CD4-positive, CD25-positive, alpha-beta regulatory T cell (primary cell): ENCODE data around the gene SMARCC1. TPM values are rescaled to one million over a fixed set of nuclear protein-coding genes. Genes with fewer than 3 reads are reported as not detected.

Experiments
- ATAC-seq, 2 donors: fragments of 150-1000 bp; cut with Tn5 transposase; one replicate each; pipeline ENCODE4 v1.10.0; 2021; ENCODE audit warnings: low read depth in 2 of 2, moderate number of reproducible peaks in 2 of 2, moderate library complexity in 1 of 2
- DNase-seq, 3 donors: peaks; one replicate each; pipeline versions ENCODE4 v3.0.0 to v3.0.0-alpha.2; 2012 to 2022; ENCODE audit warnings: mixed read lengths in 1 of 3
- H3K27ac ChIP-seq: one replicate; pipeline ENCODE4 v1.7.0; 2013; ENCODE audit warnings: mild to moderate bottlenecking, low read length; ENCODE audit not compliant: insufficient read depth, poor library complexity, severe bottlenecking
- H3K27me3 ChIP-seq: one replicate; pipeline ENCODE4 v1.7.0; 2013; ENCODE audit warnings: low read length; ENCODE audit not compliant: control insufficient read depth, insufficient read depth
- H3K36me3 ChIP-seq: one replicate; pipeline ENCODE4 v1.7.0; 2013; ENCODE audit warnings: mild to moderate bottlenecking, low read length, moderate library complexity; ENCODE audit not compliant: control insufficient read depth, insufficient read depth
- H3K4me1 ChIP-seq: 2 replicates; pipeline ENCODE4 v1.7.0; 2013; ENCODE audit warnings: mild to moderate bottlenecking, low read length; ENCODE audit not compliant: insufficient read depth, control insufficient read depth, poor library complexity, severe bottlenecking
- H3K4me3 ChIP-seq: one replicate; pipeline ENCODE4 v1.7.0; 2013; ENCODE audit warnings: low read depth, mild to moderate bottlenecking, low read length, moderate library complexity
- H3K9me3 ChIP-seq, 2 experiments: 1 replicate in 1 of 2; 2 replicates in 1 of 2; pipeline ENCODE4 v1.7.0; 2013; ENCODE audit warnings: low read length in 2 of 2, mild to moderate bottlenecking in 1 of 2, moderate library complexity in 1 of 2; ENCODE audit not compliant: control insufficient read depth in 2 of 2
- H3K27ac Mint-ChIP-seq, 3 donors: one replicate each; pipeline ENCODE4 v1.8.0; 2020 to 2022; ENCODE audit warnings: mild to moderate bottlenecking in 3 of 3, mixed read lengths in 3 of 3, moderate library complexity in 2 of 3
- H3K27me3 Mint-ChIP-seq: one replicate; pipeline ENCODE4 v1.8.0; 2022; ENCODE audit warnings: mild to moderate bottlenecking, mixed read lengths
- H3K36me3 Mint-ChIP-seq: one replicate; pipeline ENCODE4 v1.8.0; 2020; ENCODE audit warnings: mixed read lengths
- H3K4me1 Mint-ChIP-seq, 4 donors: one replicate each; pipeline ENCODE4 v1.8.0; 2020 to 2022; ENCODE audit warnings: mixed read lengths in 4 of 4, mild to moderate bottlenecking in 1 of 4
- H3K4me3 Mint-ChIP-seq, 4 donors: one replicate each; pipeline ENCODE4 v1.8.0; 2020 to 2022; ENCODE audit warnings: mild to moderate bottlenecking in 4 of 4, mixed read lengths in 4 of 4, moderate library complexity in 3 of 4
- H3K9me3 Mint-ChIP-seq, 7 donors: one replicate each; pipeline ENCODE4 v1.8.0; 2020 to 2022; ENCODE audit warnings: mixed read lengths in 7 of 7, mild to moderate bottlenecking in 3 of 7, moderate library complexity in 2 of 7
- polyA plus RNA-seq, 4 donors: library from polyadenylated mRNA; unstranded; fragments of 300-500 nt; fragmentation: Illumina TruSeq; gene quantifications; one replicate each; pipeline ENCODE4 v1.2.3, GENCODE V29; 2021
- total RNA-seq: library from RNA; stranded (reverse); gene quantifications from one replicate; pipeline ENCODE4 v1.2.3, GENCODE V29; 2022

The SMARCC1 gene
- total and polyA plus RNA-seq, 5 donors from 2014 or later: 53.2 to 132 (median 56.7) TPM

- no peaks in the 10 kb centered on the region for H3K36me3 Mint-ChIP-seq
- H3K4me3 Mint-ChIP-seq: peak overlapping the region; percentile 91 to 99 (median 96)
- H3K27me3 ChIP-seq: no peaks in the 10 kb centered on the region
- H3K36me3 ChIP-seq: no peaks in the 10 kb centered on the region
- DNase-seq (no peak), ATAC-seq (peak; percentile 0 to 5)
- no peaks in the 10 kb centered on the region for H3K9me3 ChIP-seq
- H3K27me3 Mint-ChIP-seq: peaks cover 18% of the 10 kb centered on the region
- H3K27ac Mint-ChIP-seq: peak overlapping the region; percentile 96 to 99 (median 98)
- peaks cover 16 to 29% (median 22%) of the 10 kb centered on the region in 4 donors for H3K4me1 Mint-ChIP-seq
- peak overlapping the region; percentile 81 for H3K4me3 ChIP-seq
- no peaks in the 10 kb centered on the region for H3K9me3 Mint-ChIP-seq
- peak overlapping the region; percentile 98 for H3K27ac ChIP-seq
- H3K4me1 ChIP-seq: peaks cover 35% of the 10 kb centered on the region
Measured at GRCh38 chr3:47782446-47783308, 984 bp upstream of the SMARCC1 start.

- H3K4me3 Mint-ChIP-seq: peak overlapping the region; percentile 93 to 99 (median 95)
- H3K27ac Mint-ChIP-seq: peak overlapping the region; percentile 92 to 98 (median 97)
- peak; percentile 35 to 42 for ATAC-seq
- H3K9me3 ChIP-seq: no peaks in the 10 kb centered on the region
- H3K4me1 ChIP-seq: peaks cover 35% of the 10 kb centered on the region
- H3K27ac ChIP-seq: peak overlapping the region; percentile 98
- H3K36me3 Mint-ChIP-seq: no peaks in the 10 kb centered on the region
- H3K27me3 Mint-ChIP-seq: peaks cover 18% of the 10 kb centered on the region
- H3K36me3 ChIP-seq: no peaks in the 10 kb centered on the region
- H3K9me3 Mint-ChIP-seq: no peaks in the 10 kb centered on the region
- peaks cover 16 to 33% (median 27%) of the 10 kb centered on the region in 4 donors for H3K4me1 Mint-ChIP-seq
- peak overlapping the region; percentile 85 for H3K4me3 ChIP-seq
- no peaks in the 10 kb centered on the region for H3K27me3 ChIP-seq
- peak; percentile 55 to 64 (median 60) for DNase-seq
Measured at GRCh38 chr3:47780741-47781684, 680 bp downstream of the SMARCC1 start.

- H3K27me3 Mint-ChIP-seq: peaks cover 14% of the 10 kb centered on the region
- H3K27ac Mint-ChIP-seq: peak overlapping the region in 1 of 3 donors; percentile 28
- no peak for DNase-seq
- ATAC-seq: no peak
- H3K4me3 ChIP-seq: peak overlapping the region; percentile 85
- no peaks in the 10 kb centered on the region for H3K27me3 ChIP-seq
- peak overlapping the region in 1 of 4 donors; percentile 47 for H3K4me3 Mint-ChIP-seq
- no peaks in the 10 kb centered on the region for H3K9me3 Mint-ChIP-seq
- no peaks in the 10 kb centered on the region for H3K36me3 ChIP-seq
- no peaks in the 10 kb centered on the region for H3K36me3 Mint-ChIP-seq
- peaks cover 40% of the 10 kb centered on the region for H3K4me1 ChIP-seq
- no peak overlapping the region for H3K27ac ChIP-seq
- H3K4me1 Mint-ChIP-seq: peaks cover 18 to 47% (median 34%) of the 10 kb centered on the region in 4 donors
- H3K9me3 ChIP-seq: no peaks in the 10 kb centered on the region
Measured at GRCh38 chr3:47778746-47779145, 2.9 kb downstream of the SMARCC1 start.

GRCh38 chr3:47772788-47773187 lies 8.9 kb downstream of the SMARCC1 start:
- Mint-ChIP-seq H3K36me3 (peaks cover 15% of the 10 kb centered on the region), H3K9me3 (no peaks in the 10 kb centered on the region), H3K4me1 (peaks cover 13 to 29% (median 21%) of the 10 kb centered on the region in 4 donors), H3K27me3 (no peaks in the 10 kb centered on the region), H3K4me3 (peak overlapping the region in 1 of 4 donors; percentile 25), H3K27ac (no peak overlapping the region)
- Histone ChIP-seq H3K4me1 (peaks cover 5% of the 10 kb centered on the region), H3K9me3 (no peaks in the 10 kb centered on the region), H3K27ac (no peak overlapping the region), H3K36me3 (peaks cover 31% of the 10 kb centered on the region), H3K4me3 (no peak overlapping the region), H3K27me3 (no peaks in the 10 kb centered on the region)
- no peak for ATAC-seq
- no peak for DNase-seq

GRCh38 chr3:47772047-47772446 lies 9.6 kb downstream of the SMARCC1 start:
- Mint-ChIP-seq H3K4me1 (peaks cover 13 to 29% (median 21%) of the 10 kb centered on the region in 4 donors), H3K36me3 (peaks cover 15% of the 10 kb centered on the region), H3K9me3 (no peaks in the 10 kb centered on the region), H3K27ac (peak overlapping the region in 1 of 3 donors; percentile 77), H3K27me3 (no peaks in the 10 kb centered on the region), H3K4me3 (no peak overlapping the region)
- Histone ChIP-seq H3K4me1 (peaks cover 5% of the 10 kb centered on the region), H3K36me3 (peaks cover 31% of the 10 kb centered on the region), H3K4me3 (no peak overlapping the region), H3K9me3 (no peaks in the 10 kb centered on the region), H3K27ac (no peak overlapping the region), H3K27me3 (no peaks in the 10 kb centered on the region)
- no peak for DNase-seq
- no peak for ATAC-seq

GRCh38 chr3:47766186-47766585 lies 15.5 kb downstream of the SMARCC1 start:
- H3K4me1 ChIP-seq: no peaks in the 10 kb centered on the region

GRCh38 chr3:47762233-47762632 lies 19.5 kb downstream of the SMARCC1 start:
- H3K27me3 Mint-ChIP-seq: no peaks in the 10 kb centered on the region
- H3K9me3 Mint-ChIP-seq: no peaks in the 10 kb centered on the region
- DNase-seq (no peak), ATAC-seq (no peak)
- H3K36me3 Mint-ChIP-seq: peaks cover 9% of the 10 kb centered on the region
- Histone ChIP-seq H3K36me3 (peaks cover 31% of the 10 kb centered on the region), H3K4me3 (no peak overlapping the region), H3K4me1 (no peaks in the 10 kb centered on the region), H3K9me3 (no peaks in the 10 kb centered on the region), H3K27ac (no peak overlapping the region), H3K27me3 (no peaks in the 10 kb centered on the region)
- peak overlapping the region in 1 of 3 donors; percentile 75 for H3K27ac Mint-ChIP-seq
- H3K4me1 Mint-ChIP-seq: peaks cover 12 to 23% (median 14%) of the 10 kb centered on the region in 4 donors
- no peak overlapping the region for H3K4me3 Mint-ChIP-seq

More at GRCh38 chr3:47766186-47766585, 15.5 kb downstream of the SMARCC1 start:
- ATAC-seq: no peak
- no peak overlapping the region for H3K4me3 ChIP-seq
- no peak for DNase-seq
- Mint-ChIP-seq H3K4me3 (no peak overlapping the region), H3K4me1 (peaks cover 14 to 26% (median 20%) of the 10 kb centered on the region in 4 donors), H3K27ac (peak overlapping the region in 2 of 3 donors; percentile 43 to 44), H3K9me3 (no peaks in the 10 kb centered on the region), H3K36me3 (peaks cover 15% of the 10 kb centered on the region), H3K27me3 (no peaks in the 10 kb centered on the region)
- H3K9me3 ChIP-seq: no peaks in the 10 kb centered on the region
- H3K36me3 ChIP-seq: peaks cover 40% of the 10 kb centered on the region
- H3K27ac ChIP-seq: no peak overlapping the region
- no peaks in the 10 kb centered on the region for H3K27me3 ChIP-seq
